ENCODE results near the gene LSG1.

The LSG1 gene

GRCh38 chr3:194622621-194623340, 49.2 kb downstream of the LSG1 start:
- Histone ChIP-seq H3K4me1 (ENCODE audit: control insufficient read depth, insufficient read depth, low read depth, low read length) (peaks cover 13% of the 10 kb centered on the region), H3K27me3 (ENCODE audit: control insufficient read depth in 1 of 2, insufficient read depth in 1 of 2, low read length in 2 of 2) (no peaks in the 10 kb centered on the region), H3K23ac (ENCODE audit: low read length in 2 of 2) (no peak overlapping the region), H2BK120ac (ENCODE audit: low read depth, low read length) (no peak overlapping the region), H2AK5ac (ENCODE audit: low read length, severe bottlenecking) (no peak overlapping the region), H3K14ac (ENCODE audit: low read length in 2 of 2) (no peak overlapping the region), H3K79me1 (replicated peaks; ENCODE audit: low read length, poor library complexity, severe bottlenecking) (peaks cover 5% of the 10 kb centered on the region), H3K18ac (ENCODE audit: low read depth in 1 of 2, low read length in 2 of 2) (no peak overlapping the region), H3K9ac (ENCODE audit: low read length) (no peak overlapping the region), H3K9me3 (ENCODE audit: control insufficient read depth, low read length) (no peaks in the 10 kb centered on the region), H2BK12ac (ENCODE audit: low read length in 2 of 2) (peak overlapping the region in 1 of 2 experiments; percentile 10), H3K4me2 (ENCODE audit: low read length, poor library complexity, severe bottlenecking) (no peak overlapping the region), H2BK15ac (ENCODE audit: low read depth, poor library complexity, severe bottlenecking) (no peak overlapping the region), H4K8ac (ENCODE audit: low read length) (no peak overlapping the region), H3K36me3 (ENCODE audit: control insufficient read depth in 1 of 2, insufficient read depth in 2 of 2, low read depth in 1 of 2, low read length in 2 of 2) (peaks cover 43 to 63% of the 10 kb centered on the region in 2 experiments), H3K4ac (ENCODE audit: low read depth in 1 of 2, low read length in 2 of 2) (no peak overlapping the region), H4K91ac (ENCODE audit: low read length) (no peak overlapping the region), H2BK5ac (ENCODE audit: low read depth, low read length, poor library complexity, severe bottlenecking) (no peak overlapping the region), H3K4me3 (ENCODE audit: insufficient read depth in 1 of 2, low read depth in 1 of 2, low read length in 2 of 2) (no peak overlapping the region), H3K27ac (ENCODE audit: low read length, poor library complexity, severe bottlenecking) (no peak overlapping the region), H2AFZ (ENCODE audit: low read depth, low read length) (no peak overlapping the region)
- DNase-seq = no peak
- WGBS = 95% methylated on average over 26 of the region's 26 CpGs

GRCh38 chr3:194621947-194622346, 50.0 kb downstream of the LSG1 start:
- Histone ChIP-seq H2AK5ac (ENCODE audit: low read length, severe bottlenecking) (no peak overlapping the region), H3K27ac (ENCODE audit: low read length, poor library complexity, severe bottlenecking) (no peak overlapping the region), H3K23ac (ENCODE audit: low read length in 2 of 2) (no peak overlapping the region), H3K9ac (ENCODE audit: low read length) (no peak overlapping the region), H3K18ac (ENCODE audit: low read depth in 1 of 2, low read length in 2 of 2) (no peak overlapping the region), H3K4me2 (ENCODE audit: low read length, poor library complexity, severe bottlenecking) (no peak overlapping the region), H4K8ac (ENCODE audit: low read length) (no peak overlapping the region), H2AFZ (ENCODE audit: low read depth, low read length) (no peak overlapping the region), H3K36me3 (ENCODE audit: control insufficient read depth in 1 of 2, insufficient read depth in 2 of 2, low read depth in 1 of 2, low read length in 2 of 2) (peaks cover 43 to 62% of the 10 kb centered on the region in 2 experiments), H3K4me1 (ENCODE audit: control insufficient read depth, insufficient read depth, low read depth, low read length) (peaks cover 13% of the 10 kb centered on the region), H2BK15ac (ENCODE audit: low read depth, poor library complexity, severe bottlenecking) (no peak overlapping the region), H3K14ac (ENCODE audit: low read length in 2 of 2) (no peak overlapping the region), H3K27me3 (ENCODE audit: control insufficient read depth in 1 of 2, insufficient read depth in 1 of 2, low read length in 2 of 2) (no peaks in the 10 kb centered on the region), H3K4ac (ENCODE audit: low read depth in 1 of 2, low read length in 2 of 2) (no peak overlapping the region), H3K9me3 (ENCODE audit: control insufficient read depth, low read length) (no peaks in the 10 kb centered on the region), H2BK5ac (ENCODE audit: low read depth, low read length, poor library complexity, severe bottlenecking) (no peak overlapping the region), H2BK120ac (ENCODE audit: low read depth, low read length) (no peak overlapping the region), H3K4me3 (ENCODE audit: insufficient read depth in 1 of 2, low read depth in 1 of 2, low read length in 2 of 2) (no peak overlapping the region), H2BK12ac (ENCODE audit: low read length in 2 of 2) (no peak overlapping the region), H4K91ac (ENCODE audit: low read length) (no peak overlapping the region), H3K79me1 (replicated peaks; ENCODE audit: low read length, poor library complexity, severe bottlenecking) (peaks cover 5% of the 10 kb centered on the region)
- no peak for DNase-seq
- 94% methylated on average over 14 of the region's 14 CpGs for WGBS

- WGBS = 93% methylated on average over 7 of the region's 7 CpGs
- peaks cover 5% of the 10 kb centered on the region for H3K79me1 ChIP-seq (replicated peaks; ENCODE audit: low read length, poor library complexity, severe bottlenecking)
- H3K27me3 ChIP-seq (ENCODE audit: control insufficient read depth in 1 of 2, insufficient read depth in 1 of 2, low read length in 2 of 2) = no peaks in the 10 kb centered on the region
- no peak overlapping the region for H2BK120ac ChIP-seq (ENCODE audit: low read depth, low read length)
- H2AFZ ChIP-seq (ENCODE audit: low read depth, low read length) = no peak overlapping the region
- H2BK5ac ChIP-seq (ENCODE audit: low read depth, low read length, poor library complexity, severe bottlenecking) = no peak overlapping the region
- peaks cover 13% of the 10 kb centered on the region for H3K4me1 ChIP-seq (ENCODE audit: control insufficient read depth, insufficient read depth, low read depth, low read length)
- H3K4ac ChIP-seq (ENCODE audit: low read depth in 1 of 2, low read length in 2 of 2) = no peak overlapping the region
- H3K36me3 ChIP-seq (ENCODE audit: control insufficient read depth in 1 of 2, insufficient read depth in 2 of 2, low read depth in 1 of 2, low read length in 2 of 2) = peaks cover 39 to 65% of the 10 kb centered on the region in 2 experiments
- H3K9me3 ChIP-seq (ENCODE audit: control insufficient read depth, low read length) = no peaks in the 10 kb centered on the region
- no peak overlapping the region for H4K91ac ChIP-seq (ENCODE audit: low read length)
- H2BK12ac ChIP-seq (ENCODE audit: low read length in 2 of 2) = no peak overlapping the region
- H3K4me2 ChIP-seq (ENCODE audit: low read length, poor library complexity, severe bottlenecking) = no peak overlapping the region
- DNase-seq = no peak
- no peak overlapping the region for H3K14ac ChIP-seq (ENCODE audit: low read length in 2 of 2)
- no peak overlapping the region for H3K4me3 ChIP-seq (ENCODE audit: insufficient read depth in 1 of 2, low read depth in 1 of 2, low read length in 2 of 2)
- H3K23ac ChIP-seq (ENCODE audit: low read length in 2 of 2) = no peak overlapping the region
- no peak overlapping the region for H2AK5ac ChIP-seq (ENCODE audit: low read length, severe bottlenecking)
- H2BK15ac ChIP-seq (ENCODE audit: low read depth, poor library complexity, severe bottlenecking) = no peak overlapping the region
- H3K9ac ChIP-seq (ENCODE audit: low read length) = no peak overlapping the region
- H3K27ac ChIP-seq (ENCODE audit: low read length, poor library complexity, severe bottlenecking) = no peak overlapping the region
- no peak overlapping the region for H4K8ac ChIP-seq (ENCODE audit: low read length)
- no peak overlapping the region for H3K18ac ChIP-seq (ENCODE audit: low read depth in 1 of 2, low read length in 2 of 2)
Measured at GRCh38 chr3:194620196-194620595, 51.8 kb downstream of the LSG1 start.

GRCh38 chr3:194619741-194620140, 52.2 kb downstream of the LSG1 start:
- H4K91ac ChIP-seq (ENCODE audit: low read length) = no peak overlapping the region
- no peak overlapping the region for H3K23ac ChIP-seq (ENCODE audit: low read length in 2 of 2)
- peaks cover 10% of the 10 kb centered on the region for H3K4me1 ChIP-seq (ENCODE audit: control insufficient read depth, insufficient read depth, low read depth, low read length)
- no peak overlapping the region for H2BK5ac ChIP-seq (ENCODE audit: low read depth, low read length, poor library complexity, severe bottlenecking)
- peaks cover 5% of the 10 kb centered on the region for H3K79me1 ChIP-seq (replicated peaks; ENCODE audit: low read length, poor library complexity, severe bottlenecking)
- no peaks in the 10 kb centered on the region for H3K27me3 ChIP-seq (ENCODE audit: control insufficient read depth in 1 of 2, insufficient read depth in 1 of 2, low read length in 2 of 2)
- H3K9me3 ChIP-seq (ENCODE audit: control insufficient read depth, low read length) = no peaks in the 10 kb centered on the region
- H4K8ac ChIP-seq (ENCODE audit: low read length) = no peak overlapping the region
- H2AFZ ChIP-seq (ENCODE audit: low read depth, low read length) = no peak overlapping the region
- peaks cover 36 to 61% of the 10 kb centered on the region in 2 experiments for H3K36me3 ChIP-seq (ENCODE audit: control insufficient read depth in 1 of 2, insufficient read depth in 2 of 2, low read depth in 1 of 2, low read length in 2 of 2)
- H3K27ac ChIP-seq (ENCODE audit: low read length, poor library complexity, severe bottlenecking) = no peak overlapping the region
- H2BK15ac ChIP-seq (ENCODE audit: low read depth, poor library complexity, severe bottlenecking) = no peak overlapping the region
- H3K4me3 ChIP-seq (ENCODE audit: insufficient read depth in 1 of 2, low read depth in 1 of 2, low read length in 2 of 2) = no peak overlapping the region
- H2BK120ac ChIP-seq (ENCODE audit: low read depth, low read length) = no peak overlapping the region
- no peak overlapping the region for H3K14ac ChIP-seq (ENCODE audit: low read length in 2 of 2)
- H3K18ac ChIP-seq (ENCODE audit: low read depth in 1 of 2, low read length in 2 of 2) = no peak overlapping the region
- no peak overlapping the region for H3K4ac ChIP-seq (ENCODE audit: low read depth in 1 of 2, low read length in 2 of 2)
- no peak overlapping the region for H2BK12ac ChIP-seq (ENCODE audit: low read length in 2 of 2)
- no peak overlapping the region for H2AK5ac ChIP-seq (ENCODE audit: low read length, severe bottlenecking)
- no peak for DNase-seq
- no peak overlapping the region for H3K4me2 ChIP-seq (ENCODE audit: low read length, poor library complexity, severe bottlenecking)
- 97% methylated on average over 9 of the region's 9 CpGs for WGBS
- no peak overlapping the region for H3K9ac ChIP-seq (ENCODE audit: low read length)
